Cardiac fibroblast (primary cell): ENCODE data around the gene ZFR2.
A peak's percentile ranks its signal among the peaks of the same experiment; 100 is the strongest.
"Not testable (repeated sequence)": the region's sequence is repeated elsewhere in the genome, so short reads cannot be mapped to it uniquely, and the experiment has no call there.

Experiments
- DNase-seq, 2 donors: peaks; one replicate each; pipeline versions ENCODE4 v3.0.0 to v3.0.0-alpha.2; 2010; ENCODE audit warnings: low read depth in 2 of 2
- H3K4me3 ChIP-seq, 2 donors: replicated peaks in 1 of 2; 1 replicate in 1 of 2; 2 replicates in 1 of 2; pipeline ENCODE4 v1.5.1; 2011; ENCODE audit warnings: low read depth in 2 of 2, low read length in 2 of 2, mild to moderate bottlenecking in 2 of 2, moderate library complexity in 1 of 2
- TF ChIP-seq, protein P1 (sequence below): IDR thresholded peaks from one replicate; pipeline ENCODE4 v1.5.1; 2011; ENCODE audit warnings: low read depth, mild to moderate bottlenecking, low read length, inconsistent platforms

Gene ZFR2

DNA sequence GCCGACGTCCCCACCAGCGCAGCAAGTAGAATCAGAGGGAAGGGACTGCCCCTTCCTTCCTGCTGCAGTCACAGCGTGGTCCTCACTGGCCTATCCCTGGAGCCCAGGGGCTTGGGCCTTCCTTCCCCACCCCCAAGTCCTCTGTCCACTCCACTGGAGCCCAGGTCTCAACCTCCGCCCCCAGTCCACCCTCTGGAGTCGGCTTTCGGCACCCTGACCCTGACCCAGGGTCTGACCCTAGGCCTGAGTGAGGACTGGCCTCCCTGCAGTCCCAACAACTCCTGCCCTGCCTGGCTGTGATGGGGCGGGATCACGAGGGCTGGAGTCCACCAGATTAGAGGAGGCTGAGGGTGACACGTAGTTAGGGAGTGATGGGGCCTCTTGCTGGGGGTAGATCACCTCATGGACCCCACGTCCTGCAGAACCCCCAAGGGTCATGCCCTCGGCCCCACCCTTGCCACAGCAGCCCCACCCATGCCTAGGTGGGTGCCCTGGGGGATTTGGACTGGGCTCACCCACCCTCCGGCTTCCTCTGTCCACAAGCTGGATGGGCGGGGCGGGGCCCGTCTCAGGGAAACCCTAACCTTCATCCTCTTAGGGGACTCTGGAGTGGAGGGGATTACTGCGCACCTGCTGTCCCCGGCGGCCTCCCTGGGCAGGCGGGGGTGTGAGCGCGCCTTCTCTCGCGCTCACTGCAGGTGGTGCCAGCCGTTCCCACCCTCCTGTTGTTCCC lies 100.7 kb downstream of the ZFR2 start:
- no peak overlapping the region for H3K4me3 ChIP-seq
- no peak for DNase-seq
- TF ChIP-seq, protein P1, sequence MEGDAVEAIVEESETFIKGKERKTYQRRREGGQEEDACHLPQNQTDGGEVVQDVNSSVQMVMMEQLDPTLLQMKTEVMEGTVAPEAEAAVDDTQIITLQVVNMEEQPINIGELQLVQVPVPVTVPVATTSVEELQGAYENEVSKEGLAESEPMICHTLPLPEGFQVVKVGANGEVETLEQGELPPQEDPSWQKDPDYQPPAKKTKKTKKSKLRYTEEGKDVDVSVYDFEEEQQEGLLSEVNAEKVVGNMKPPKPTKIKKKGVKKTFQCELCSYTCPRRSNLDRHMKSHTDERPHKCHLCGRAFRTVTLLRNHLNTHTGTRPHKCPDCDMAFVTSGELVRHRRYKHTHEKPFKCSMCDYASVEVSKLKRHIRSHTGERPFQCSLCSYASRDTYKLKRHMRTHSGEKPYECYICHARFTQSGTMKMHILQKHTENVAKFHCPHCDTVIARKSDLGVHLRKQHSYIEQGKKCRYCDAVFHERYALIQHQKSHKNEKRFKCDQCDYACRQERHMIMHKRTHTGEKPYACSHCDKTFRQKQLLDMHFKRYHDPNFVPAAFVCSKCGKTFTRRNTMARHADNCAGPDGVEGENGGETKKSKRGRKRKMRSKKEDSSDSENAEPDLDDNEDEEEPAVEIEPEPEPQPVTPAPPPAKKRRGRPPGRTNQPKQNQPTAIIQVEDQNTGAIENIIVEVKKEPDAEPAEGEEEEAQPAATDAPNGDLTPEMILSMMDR, result no peak

DNA sequence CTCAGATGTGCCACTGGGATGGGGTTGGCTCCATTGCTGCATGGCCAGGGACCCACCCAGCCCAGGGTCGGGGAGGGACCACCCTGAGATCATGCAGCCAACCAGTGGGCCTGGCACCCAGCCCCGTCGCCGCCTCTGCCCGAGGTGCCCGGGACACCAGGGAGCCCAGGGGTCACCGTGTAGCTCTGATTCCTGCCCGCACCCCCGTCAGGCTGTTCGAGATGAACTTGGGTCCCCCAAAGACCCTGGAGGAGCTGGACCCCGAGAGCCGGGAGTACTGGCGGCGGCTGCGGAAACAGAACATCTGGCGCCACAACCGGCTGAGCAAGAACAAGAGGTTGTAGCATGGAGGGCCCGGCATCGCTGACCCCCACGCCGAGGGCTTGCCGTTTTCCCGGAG lies 101.8 kb downstream of the ZFR2 start:
- TF ChIP-seq, protein P1, result no peak
- H3K4me3 ChIP-seq, result no peak overlapping the region
- no peak for DNase-seq

DNA sequence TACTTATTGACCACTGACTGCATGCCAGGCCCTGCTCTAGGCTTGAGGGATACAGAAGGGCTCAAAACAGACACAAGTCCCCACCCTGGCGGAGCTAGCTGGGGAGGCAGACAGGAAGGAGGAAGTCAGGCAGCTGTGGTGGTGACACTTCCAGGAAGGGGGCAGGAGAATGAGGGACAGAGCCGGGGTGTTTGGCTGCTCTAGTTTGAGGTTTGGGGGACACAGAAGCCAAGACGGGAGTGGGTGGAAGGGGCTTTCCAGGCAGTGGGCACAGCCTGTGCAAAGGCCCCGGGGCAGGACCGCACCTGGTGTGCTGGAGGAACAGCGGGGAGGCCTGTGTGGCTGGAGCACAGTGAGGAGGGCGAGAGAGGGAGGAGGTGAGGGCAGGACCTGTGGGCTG lies 102.3 kb downstream of the ZFR2 start:
- H3K4me3 ChIP-seq, result no peak overlapping the region
- no peak for DNase-seq
- TF ChIP-seq, protein P1, result no peak

DNA sequence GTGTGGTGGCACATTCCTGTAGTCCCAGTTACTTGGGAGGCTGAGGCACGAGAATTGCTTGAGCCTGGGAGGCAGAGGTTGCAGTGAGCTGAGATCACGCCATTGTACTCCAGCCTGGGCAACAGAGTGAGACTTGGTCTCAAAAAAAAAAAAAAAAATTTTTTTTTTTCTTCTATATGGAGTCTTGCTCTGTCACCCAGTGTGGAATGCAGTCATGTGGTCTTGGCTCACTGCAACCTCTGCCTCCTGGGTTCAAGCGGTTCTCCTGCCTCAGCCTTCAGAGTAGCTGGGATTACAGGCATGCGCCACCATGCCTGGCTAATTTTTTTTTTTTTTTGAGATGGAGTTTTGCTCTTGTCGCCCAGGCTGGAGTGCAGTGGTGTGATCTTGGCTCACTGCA lies 103.1 kb downstream of the ZFR2 start:
- DNase-seq, result peak in 1 of 2 donors; percentile 27
- H3K4me3 ChIP-seq, result not testable (repeated sequence)

DNA sequence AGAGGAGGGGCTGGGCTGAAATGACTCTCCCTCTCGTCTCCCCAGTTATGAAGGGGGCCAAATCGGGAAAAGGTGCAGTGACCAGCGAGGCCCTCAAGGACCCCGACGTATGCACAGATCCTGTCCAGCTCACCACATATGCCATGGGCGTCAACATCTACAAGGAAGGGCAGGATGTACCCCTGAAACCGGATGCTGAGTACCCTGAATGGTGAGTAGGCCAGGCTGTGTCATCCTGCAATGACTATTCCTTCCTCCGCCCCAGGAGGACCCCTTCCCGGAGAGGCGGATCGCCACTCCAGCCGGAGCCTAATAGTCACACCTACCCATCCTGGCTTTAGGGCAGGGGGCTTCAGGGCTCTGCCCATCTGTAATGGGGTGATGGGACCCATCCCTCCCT lies 103.7 kb downstream of the ZFR2 start:
- no peak overlapping the region for H3K4me3 ChIP-seq
- no peak for DNase-seq
- TF ChIP-seq, protein P1, result no peak

DNA sequence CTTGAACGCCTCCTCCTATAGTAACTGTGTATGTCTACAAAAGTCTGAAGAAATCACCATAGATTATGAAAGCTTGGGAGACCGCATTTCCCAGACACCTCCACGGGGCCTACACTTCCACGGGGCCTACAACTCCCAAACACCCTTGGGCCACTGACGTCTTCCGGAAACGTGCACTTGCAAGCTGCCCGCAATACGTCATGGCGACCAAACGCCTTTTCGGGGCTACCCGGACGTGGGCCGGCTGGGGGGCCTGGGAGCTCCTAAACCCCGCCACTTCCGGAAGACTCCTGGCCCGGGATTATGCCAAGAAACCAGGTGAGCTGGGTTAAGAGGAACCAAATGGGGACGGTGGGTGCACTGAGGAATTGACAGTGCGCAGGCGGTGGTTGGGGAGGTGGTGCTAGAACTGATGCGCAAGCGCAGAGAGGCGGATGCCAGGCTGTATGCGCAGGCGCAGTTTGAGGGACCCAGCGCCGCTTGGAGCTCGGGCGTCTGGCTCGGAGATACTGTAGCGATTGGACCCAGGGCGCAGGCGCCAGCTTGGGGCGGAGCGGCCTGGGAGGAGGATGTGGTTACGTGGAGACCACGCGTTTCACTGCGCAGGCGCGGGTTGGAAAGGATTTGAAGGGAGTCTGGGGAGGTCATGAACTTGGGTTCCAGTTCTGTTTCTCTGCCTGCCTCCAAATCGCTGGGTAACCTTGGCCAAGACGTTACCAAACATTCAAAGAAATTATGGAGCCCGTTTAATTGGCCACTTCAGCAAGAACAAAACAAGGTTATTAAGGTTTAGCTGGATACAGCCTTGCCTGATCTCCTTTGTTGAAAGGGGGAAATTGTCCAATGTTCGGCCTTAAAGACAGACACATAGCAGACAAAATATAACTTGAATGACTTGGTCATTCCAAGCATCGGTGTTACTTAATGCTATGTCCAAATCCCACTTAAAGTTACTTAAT lies 106.1 kb downstream of the ZFR2 start, which contains the start of gene MRPL54:
Gene MRPL54, plus strand, starts transcription at position 182 of the 959 bp plus-strand sequence. Its CDS starts 19 bp downstream, at position 201.
- TF ChIP-seq, protein P1, result no peak
- peak; percentile 99 to 100 for DNase-seq
- H3K4me3 ChIP-seq, result peak within 1 kb of the TSS; percentile 78 to 85

DNA sequence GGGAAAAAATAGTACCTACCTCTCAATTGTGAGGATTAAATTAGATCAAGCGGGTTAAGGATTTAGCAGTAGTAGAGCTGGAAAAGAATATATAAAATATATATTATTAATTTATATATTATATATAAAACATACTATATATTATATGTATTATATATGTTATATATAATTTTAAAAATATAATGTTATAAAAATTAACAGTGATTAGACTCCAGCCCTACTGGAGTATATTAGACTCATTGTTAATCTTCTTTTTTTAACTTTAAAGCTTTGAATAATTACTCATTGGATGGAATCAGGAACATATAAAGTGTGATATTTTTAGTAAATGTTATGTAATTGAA lies 106.7 kb downstream of the ZFR2 start:
- no peak for DNase-seq
- TF ChIP-seq, protein P1, result no peak
- no peak overlapping the region for H3K4me3 ChIP-seq
